ENCODE results near the gene FANCC.
A peak's percentile ranks its signal among the peaks of the same experiment; 100 is the strongest.
"Not testable (repeated sequence)": the region's sequence is repeated elsewhere in the genome, so short reads cannot be mapped to it uniquely, and the experiment has no call there.

The FANCC gene

DNA sequence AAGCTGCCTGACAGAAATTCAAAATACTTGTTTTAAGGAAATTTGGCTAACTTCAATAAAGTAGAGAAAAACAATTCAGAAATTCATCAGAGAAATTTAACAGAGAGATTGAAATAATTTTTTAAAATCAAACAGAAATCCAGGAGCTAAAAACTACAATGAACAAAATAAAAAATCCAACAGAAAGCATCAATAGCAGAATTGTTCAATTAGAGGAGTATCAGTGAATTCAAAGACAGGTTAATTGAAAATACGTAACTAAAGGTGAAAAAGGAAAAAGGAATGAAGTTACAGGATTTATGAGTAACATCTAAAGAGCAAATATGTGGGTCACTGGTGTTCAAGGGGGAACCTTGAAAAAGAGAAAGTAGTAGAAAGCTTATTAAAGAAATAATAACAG lies 36.8 kb downstream of the FANCC start:
- Histone ChIP-seq H4K20me1 (no peaks in the 10 kb centered on the region), H3K4me3 (no peak overlapping the region), H3K27me3 (no peaks in the 10 kb centered on the region), H3K9ac (no peak overlapping the region), H3K4me1 (peaks cover 0 to 7% (median 0%) of the 10 kb centered on the region in 10 experiments; a peak in 2 of 20 replicates), H3K9me3 (replicated peaks in 1 of 11) (peaks cover 35 to 57% (median 43%) of the 10 kb centered on the region in 11 experiments), H3K4me2 (no peak overlapping the region), H3K27ac (no peak overlapping the region), H3K36me3 (peaks cover 0 to 7% (median 0%) of the 10 kb centered on the region in 11 experiments; a peak in 3 of 22 replicates)
- TF ChIP-seq Cebpa-rat (IDR thresholded peaks at IDR 0.05): no peak

DNA sequence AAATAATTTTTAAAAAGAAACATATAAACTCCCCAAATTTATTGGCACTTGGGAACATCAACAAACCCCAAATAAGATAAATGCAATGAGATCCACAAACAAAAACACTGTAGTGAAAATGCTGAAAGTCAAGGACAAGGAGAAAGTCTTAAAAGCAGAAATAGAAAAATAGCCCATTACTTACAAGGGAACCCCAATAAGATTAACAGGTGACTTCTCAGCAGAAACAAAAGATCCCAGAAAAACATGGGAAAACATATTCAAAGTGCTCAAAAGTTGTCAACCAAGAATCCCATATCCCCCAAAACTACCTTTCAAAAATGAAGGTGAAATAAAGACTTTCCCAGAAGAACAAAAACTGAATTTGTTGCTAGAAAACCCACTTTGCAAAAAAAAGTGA lies 40.0 kb downstream of the FANCC start:
- H3K27ac ChIP-seq: no peak overlapping the region
- peaks cover 0 to 14% (median 0%) of the 10 kb centered on the region in 11 experiments; a peak in 5 of 22 replicates for H3K36me3 ChIP-seq
- no peak overlapping the region for H3K4me3 ChIP-seq
- no peak for TF ChIP-seq Cebpa-rat (IDR thresholded peaks at IDR 0.05)
- H3K9me3 ChIP-seq (replicated peaks in 1 of 11): peaks cover 36 to 68% (median 52%) of the 10 kb centered on the region in 11 experiments
- H3K27me3 ChIP-seq: no peaks in the 10 kb centered on the region
- H4K20me1 ChIP-seq: no peaks in the 10 kb centered on the region
- H3K4me2 ChIP-seq: no peak overlapping the region
- H3K9ac ChIP-seq: no peak overlapping the region
- H3K4me1 ChIP-seq: peaks cover 0 to 17% (median 10%) of the 10 kb centered on the region in 10 experiments; a peak in 12 of 20 replicates

DNA sequence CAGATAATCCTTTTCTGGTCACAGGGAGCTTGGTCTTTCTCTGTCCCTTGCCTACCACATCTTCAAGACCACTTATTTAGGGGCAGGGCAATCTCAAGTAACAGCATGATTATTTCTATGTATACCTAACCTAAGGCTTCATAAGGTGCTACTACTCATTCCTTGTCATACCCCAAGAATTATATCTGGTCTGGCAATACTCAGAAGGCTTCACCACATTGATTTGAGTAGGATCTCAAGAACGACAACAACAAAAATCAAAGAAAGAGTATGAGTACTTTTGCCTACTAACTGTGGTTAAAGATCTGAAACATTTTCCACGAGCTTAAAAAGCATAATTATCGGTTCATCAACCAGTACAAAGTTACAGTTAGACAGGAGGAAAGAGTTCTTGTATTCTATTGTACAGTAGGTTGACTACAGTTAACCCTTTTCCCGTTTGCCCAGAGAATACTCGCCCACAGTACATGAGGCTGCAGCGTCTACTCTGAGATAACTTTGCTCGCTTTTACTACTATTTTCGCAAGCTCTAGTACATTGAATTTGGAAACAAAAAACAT lies 41.0 kb downstream of the FANCC start:
- peaks cover 28 to 65% (median 49%) of the 10 kb centered on the region in 11 experiments for H3K9me3 ChIP-seq (replicated peaks in 1 of 11)
- no peaks in the 10 kb centered on the region for H3K27me3 ChIP-seq
- H3K36me3 ChIP-seq: peaks cover 0 to 14% (median 0%) of the 10 kb centered on the region in 11 experiments; a peak in 5 of 22 replicates
- no peak overlapping the region for H3K27ac ChIP-seq
- H3K4me3 ChIP-seq: no peak overlapping the region
- H3K4me2 ChIP-seq: peak overlapping the region in 1 of 11 experiments; percentile 23; a peak in 1 of 22 replicates
- no peaks in the 10 kb centered on the region for H4K20me1 ChIP-seq
- no peak overlapping the region for H3K9ac ChIP-seq
- H3K4me1 ChIP-seq: peaks cover 0 to 19% (median 10%) of the 10 kb centered on the region in 10 experiments; a peak in 12 of 20 replicates
- no peak for TF ChIP-seq Cebpa-rat (IDR thresholded peaks at IDR 0.05)

DNA sequence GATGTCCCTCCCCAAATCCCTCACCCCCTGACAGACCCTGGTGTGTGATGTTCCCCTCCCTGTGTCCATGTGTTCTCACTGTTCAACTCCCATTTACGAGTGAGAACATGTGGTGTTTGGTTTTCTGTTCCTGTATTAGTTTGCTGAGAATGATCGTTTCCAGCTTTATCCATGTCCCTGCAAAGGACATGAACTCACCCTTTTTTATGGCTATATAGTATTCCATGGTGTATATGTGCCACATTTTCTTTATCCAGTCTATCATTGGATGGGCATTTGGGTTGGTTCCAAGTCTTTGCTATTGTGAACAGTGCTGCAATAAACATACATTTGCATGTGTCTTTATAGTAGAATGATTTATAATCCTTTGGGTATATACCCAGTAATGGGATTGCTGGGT lies 43.3 kb downstream of the FANCC start:
- not testable (repeated sequence) for H3K27me3 ChIP-seq, H3K4me3 ChIP-seq, H3K9ac ChIP-seq, H4K20me1 ChIP-seq
- Histone ChIP-seq H3K4me2 (peak overlapping the region in 5 of 11 experiments; percentile 46 to 71 (median 58); a peak in 8 of 22 replicates), H3K4me1 (peaks cover 0 to 19% (median 10%) of the 10 kb centered on the region in 10 experiments; a peak in 12 of 20 replicates), H3K36me3 (peaks cover 0 to 12% (median 0%) of the 10 kb centered on the region in 11 experiments; a peak in 3 of 22 replicates), H3K9me3 (replicated peaks in 1 of 11) (peaks cover 5 to 42% (median 26%) of the 10 kb centered on the region in 11 experiments), H3K27ac (peak overlapping the region in 1 of 11 experiments; percentile 68; a peak in 1 of 22 replicates)

DNA sequence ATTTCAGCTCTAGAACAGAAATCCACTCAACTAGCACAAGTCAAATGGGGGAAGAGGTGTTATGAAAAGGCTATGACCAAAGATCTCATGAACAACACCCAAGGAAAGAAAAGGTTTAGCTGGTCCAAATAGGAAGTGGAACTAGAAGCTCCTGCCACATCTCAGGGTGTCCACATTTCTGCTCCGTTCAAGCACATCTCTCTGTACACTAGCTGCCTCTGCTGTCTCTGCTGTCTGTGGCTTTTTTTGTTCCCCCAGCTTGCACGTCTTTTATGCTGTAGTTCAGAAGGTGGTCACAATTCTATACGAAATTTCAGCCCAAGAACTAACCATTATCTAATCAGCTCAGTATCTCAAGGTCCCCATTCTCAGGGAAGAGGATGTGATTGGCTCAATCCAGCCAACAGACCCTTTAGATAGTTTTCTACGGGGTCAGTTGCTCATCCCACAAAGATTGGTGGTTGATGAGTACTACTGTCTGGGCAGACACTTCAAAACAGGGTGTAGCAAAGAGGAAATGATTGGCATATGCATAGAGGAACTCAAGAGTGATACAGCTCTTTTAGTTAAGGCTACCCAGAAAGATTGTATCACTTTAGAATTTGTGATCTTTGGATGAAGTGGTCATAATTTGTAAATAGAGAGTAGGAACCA lies 44.0 kb downstream of the FANCC start:
- TF ChIP-seq Cebpa-rat (IDR thresholded peaks at IDR 0.05): no peak
- Histone ChIP-seq H3K36me3 (peaks cover 0 to 8% (median 0%) of the 10 kb centered on the region in 11 experiments; a peak in 2 of 22 replicates), H3K27me3 (no peaks in the 10 kb centered on the region), H3K27ac (peak overlapping the region in 3 of 11 experiments; percentile 35 to 68 (median 57); a peak in 5 of 22 replicates), H4K20me1 (no peaks in the 10 kb centered on the region), H3K9me3 (replicated peaks in 1 of 11) (peaks cover 0 to 35% (median 19%) of the 10 kb centered on the region in 11 experiments; a peak in 15 of 22 replicates), H3K4me1 (peaks cover 0 to 19% (median 10%) of the 10 kb centered on the region in 10 experiments; a peak in 12 of 20 replicates), H3K4me2 (peak overlapping the region in 5 of 11 experiments; percentile 46 to 71 (median 58); a peak in 10 of 22 replicates), H3K4me3 (no peak overlapping the region), H3K9ac (peak overlapping the region in 1 of 11 experiments; percentile 31; a peak in 1 of 22 replicates)

DNA sequence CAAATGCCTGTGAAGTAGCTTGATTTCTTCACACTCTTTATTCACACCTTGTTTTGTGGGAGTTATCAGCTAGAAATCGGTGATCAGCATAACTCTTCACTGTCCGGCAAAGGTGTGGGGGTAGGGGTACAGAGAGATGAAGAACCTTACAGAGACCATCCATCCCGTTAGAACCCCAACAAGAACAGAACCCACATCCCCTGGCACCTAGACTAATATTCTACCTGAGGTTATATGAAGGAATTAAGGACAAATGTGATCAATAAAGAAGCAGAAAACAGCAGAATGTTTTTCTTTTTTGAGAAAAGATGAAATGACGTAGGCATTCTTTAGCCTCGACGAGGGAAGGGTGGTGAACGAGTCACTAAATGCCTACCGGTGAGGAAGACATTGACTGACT lies 44.7 kb downstream of the FANCC start:
- Histone ChIP-seq H3K9me3 (replicated peaks in 1 of 11) (peaks cover 0 to 31% (median 15%) of the 10 kb centered on the region in 11 experiments; a peak in 13 of 22 replicates), H3K27me3 (no peaks in the 10 kb centered on the region), H4K20me1 (no peaks in the 10 kb centered on the region; a peak in 1 of 22 replicates), H3K4me2 (peak overlapping the region in 4 of 11 experiments; percentile 46 to 71 (median 62); a peak in 5 of 22 replicates), H3K9ac (no peak overlapping the region), H3K4me3 (no peak overlapping the region), H3K36me3 (peaks cover 0 to 8% (median 0%) of the 10 kb centered on the region in 11 experiments; a peak in 2 of 22 replicates), H3K4me1 (peaks cover 0 to 19% (median 13%) of the 10 kb centered on the region in 10 experiments; a peak in 14 of 20 replicates), H3K27ac (peak overlapping the region in 3 of 11 experiments; percentile 35 to 68 (median 57); a peak in 3 of 22 replicates)
- no peak for TF ChIP-seq Cebpa-rat (IDR thresholded peaks at IDR 0.05)

DNA sequence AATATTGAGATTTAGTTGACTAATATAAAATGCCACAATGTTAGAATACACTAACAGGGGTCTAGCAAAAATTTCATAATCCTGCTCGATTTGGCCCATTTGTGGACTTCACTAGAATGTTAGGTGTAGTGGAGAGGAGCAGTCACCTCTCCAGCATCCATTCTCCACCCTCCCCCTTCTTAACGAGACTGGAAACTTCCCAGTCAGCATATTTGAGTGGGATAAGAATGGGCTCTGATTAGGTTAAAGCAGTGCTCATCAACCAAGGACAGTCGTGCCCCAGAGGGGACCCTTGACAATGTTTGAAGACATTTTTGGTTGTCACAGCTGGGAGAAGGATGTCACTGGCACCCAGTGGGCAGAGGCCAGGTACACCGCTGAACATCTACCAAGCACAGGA lies 46.7 kb downstream of the FANCC start:
- peaks cover 0 to 31% (median 14%) of the 10 kb centered on the region in 11 experiments; a peak in 12 of 22 replicates for H3K9me3 ChIP-seq (replicated peaks in 1 of 11)
- H3K27ac ChIP-seq: no peak overlapping the region
- peaks cover 16 to 34% (median 26%) of the 10 kb centered on the region in 10 experiments for H3K4me1 ChIP-seq
- peaks cover 0 to 8% (median 0%) of the 10 kb centered on the region in 11 experiments; a peak in 2 of 22 replicates for H3K36me3 ChIP-seq
- no peaks in the 10 kb centered on the region; a peak in 2 of 22 replicates for H4K20me1 ChIP-seq
- no peak overlapping the region for H3K9ac ChIP-seq
- H3K4me3 ChIP-seq: no peak overlapping the region
- H3K27me3 ChIP-seq: no peaks in the 10 kb centered on the region
- TF ChIP-seq Cebpa-rat (IDR thresholded peaks at IDR 0.05): no peak
- no peak overlapping the region for H3K4me2 ChIP-seq

DNA sequence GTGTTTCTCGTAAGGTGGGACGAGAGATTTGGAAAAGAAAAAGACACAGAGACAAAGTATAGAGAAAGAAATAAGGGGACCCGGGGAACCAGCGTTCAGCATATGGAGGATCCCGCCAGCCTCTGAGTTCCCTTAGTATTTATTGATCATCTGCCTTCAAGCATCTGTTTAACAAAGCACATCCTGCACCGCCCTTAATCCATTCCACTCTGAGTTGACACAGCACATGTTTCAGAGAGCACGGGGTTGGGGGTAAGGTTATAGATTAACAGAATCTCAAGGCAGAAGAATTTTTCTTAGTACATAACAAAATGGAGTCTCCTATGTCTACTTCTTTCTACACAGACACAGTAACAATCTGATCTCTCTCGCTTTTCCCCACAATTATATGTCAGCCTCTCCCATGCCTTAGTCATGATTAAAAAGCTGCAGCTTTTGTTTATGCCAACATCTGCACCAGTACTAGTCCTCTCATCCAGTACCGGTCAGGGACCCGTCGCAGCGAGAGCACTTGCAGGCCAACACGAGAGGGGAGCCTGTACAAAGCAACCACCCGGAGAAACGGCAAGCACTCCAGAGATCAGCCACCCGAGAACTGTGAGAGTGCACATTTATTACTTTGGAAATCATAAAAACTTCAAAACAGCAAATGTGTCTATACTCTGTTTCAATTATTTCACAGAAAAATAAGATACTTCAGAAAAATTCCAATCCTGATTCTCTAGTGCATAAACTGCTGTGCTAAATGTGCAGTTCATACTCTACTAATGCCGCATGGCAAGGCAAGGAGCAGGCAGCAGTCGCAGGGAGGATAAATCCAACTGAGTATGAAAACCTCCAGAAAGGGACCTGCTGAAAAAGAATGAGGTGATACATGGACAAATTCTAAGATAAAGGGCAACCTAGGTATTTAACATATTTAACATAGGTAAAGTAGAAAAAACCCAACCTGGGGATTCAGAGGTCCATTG lies 47.4 kb downstream of the FANCC start:
- not testable (repeated sequence) for H3K27me3 ChIP-seq, H4K20me1 ChIP-seq, H3K4me2 ChIP-seq, H3K27ac ChIP-seq, H3K36me3 ChIP-seq, H3K4me3 ChIP-seq, H3K9ac ChIP-seq
- Histone ChIP-seq H3K4me1 (peaks cover 23 to 41% (median 29%) of the 10 kb centered on the region in 10 experiments), H3K9me3 (replicated peaks in 1 of 11) (peaks cover 0 to 25% (median 11%) of the 10 kb centered on the region in 11 experiments; a peak in 12 of 22 replicates)

Measured in BLaER1 treated with 17β-estradiol and CSF1 and Interleukin-3, amounts not matched to agents 10 nM and 100 nM (cell line).